Activated CD8-positive, alpha-beta T cell treated with anti-CD3 and anti-CD28 coated beads for 36 hours (primary cell): ENCODE measurements around the gene AFAP1L2. TPM values are rescaled to one million over a fixed set of nuclear protein-coding genes. Genes with fewer than 3 reads are reported as not detected.

Source experiments
- ATAC-seq: fragments of 200-7000 bp; cut with Tn5 transposase; one replicate; pipeline ENCODE4 v1.10.0; 2021; ENCODE audit warnings: mild to moderate bottlenecking, moderate library complexity
- CTCF ChIA-PET: fragments of 350-600 bp; sonication (Branson Sonifier 250); formaldehyde crosslinking; loops from one replicate; lab custom pipeline; 2021; ENCODE audit warnings: antibody characterized with exemption; lab: Charles Lee
- POLR2A ChIA-PET: fragments of 350-600 bp; sonication (Branson Sonifier 250); formaldehyde crosslinking; loops from one replicate; lab custom pipeline; 2021; ENCODE audit warnings: antibody characterized with exemption; lab: Charles Lee
- DNase-seq: peaks from one replicate; pipeline ENCODE4 v3.0.0-alpha.2; 2020
- H3K27ac Mint-ChIP-seq: one replicate; pipeline ENCODE4 v1.8.0; 2021; ENCODE audit warnings: mild to moderate bottlenecking, mixed read lengths
- H3K27me3 Mint-ChIP-seq: one replicate; pipeline ENCODE4 v1.8.0; 2021; ENCODE audit warnings: mixed read lengths
- H3K36me3 Mint-ChIP-seq: one replicate; pipeline ENCODE4 v1.8.0; 2021; ENCODE audit warnings: low read depth, mixed read lengths
- H3K4me1 Mint-ChIP-seq: one replicate; pipeline ENCODE4 v1.8.0; 2021; ENCODE audit warnings: low read depth, mixed read lengths
- H3K4me3 Mint-ChIP-seq: one replicate; pipeline ENCODE4 v1.8.0; 2021; ENCODE audit warnings: mild to moderate bottlenecking, moderate library complexity, mixed read lengths
- H3K9me3 Mint-ChIP-seq: one replicate; pipeline ENCODE4 v1.8.0; 2021; ENCODE audit warnings: mixed read lengths
- CTCF ChIP-seq: fragments of 200-600 bp; IDR thresholded peaks from one replicate; pipeline ENCODE4 v1.8.0; 2022; ENCODE audit warnings: antibody characterized with exemption, mild to moderate bottlenecking
- intact Hi-C: fragments of 100-400 bp; cut with micrococcal nuclease; formaldehyde crosslinking; loops from one replicate; pipeline ENCODE4 v1.10.0; 2022
- total RNA-seq, 2 experiments: library from RNA; stranded (reverse); gene quantifications; one replicate each; pipeline ENCODE4 v1.2.3, GENCODE V29; 2021

The AFAP1L2 gene
- total RNA-seq, 2 experiments from 2014 or later = 4.9 to 6.3 TPM

- ChIA-PET POLR2A (interaction anchor here (1.3 kb wide), 1 partner anchor 9 kb away, joined by 3 read pairs; no protein-coding TSS in a partner anchor), CTCF (interaction anchor here (0.9 to 2.7 kb wide), 4 partner anchors 12 to 388 kb away, joined by 3 to 22 read pairs (median 4); no protein-coding TSS in a partner anchor)
- no peak overlapping the region for H3K27ac Mint-ChIP-seq
- peak; percentile 34 for ATAC-seq
- no peak for TF ChIP-seq CTCF
- no peak for DNase-seq
- peaks cover 56% of the 10 kb centered on the region for H3K27me3 Mint-ChIP-seq
- intact Hi-C loops = no loop called here
- H3K4me3 Mint-ChIP-seq = no peak overlapping the region
- peaks cover 18% of the 10 kb centered on the region for H3K4me1 Mint-ChIP-seq
- H3K9me3 Mint-ChIP-seq = no peaks in the 10 kb centered on the region
- no peaks in the 10 kb centered on the region for H3K36me3 Mint-ChIP-seq
Measured at GRCh38 chr10:114397651-114398145, 6.6 kb downstream of the AFAP1L2 start.

- H3K4me3 Mint-ChIP-seq = no peak overlapping the region
- peaks cover 46% of the 10 kb centered on the region for H3K27me3 Mint-ChIP-seq
- POLR2A ChIA-PET = no interaction called here
Measured at GRCh38 chr10:114396464-114396863, 7.8 kb downstream of the AFAP1L2 start.

GRCh38 chr10:114395366-114396022 lies 8.8 kb downstream of the AFAP1L2 start:
- Mint-ChIP-seq H3K9me3 (no peaks in the 10 kb centered on the region), H3K36me3 (no peaks in the 10 kb centered on the region), H3K4me3 (no peak overlapping the region), H3K27me3 (peaks cover 40% of the 10 kb centered on the region), H3K4me1 (peaks cover 17% of the 10 kb centered on the region), H3K27ac (no peak overlapping the region)
- no peak for TF ChIP-seq CTCF
- CTCF ChIA-PET = interaction anchor here (1.1 kb wide), 1 partner anchor 92 kb away, joined by 4 read pairs; no protein-coding TSS in a partner anchor
- POLR2A ChIA-PET = no interaction called here
- DNase-seq (peak; percentile 27), ATAC-seq (peak; percentile 51)
- intact Hi-C loops = no loop called here

More at GRCh38 chr10:114396464-114396863, 7.8 kb downstream of the AFAP1L2 start:
- intact Hi-C loops = no loop called here
- CTCF ChIA-PET = interaction anchor here (2.7 kb wide), 1 partner anchor 93 kb away, joined by 22 read pairs; no protein-coding TSS in a partner anchor
- Mint-ChIP-seq H3K4me1 (peaks cover 17% of the 10 kb centered on the region), H3K27ac (no peak overlapping the region), H3K36me3 (no peaks in the 10 kb centered on the region), H3K9me3 (no peaks in the 10 kb centered on the region)
- TF ChIP-seq CTCF = no peak
- ATAC-seq (no peak), DNase-seq (no peak)

- DNase-seq = no peak
- ChIA-PET POLR2A (interaction anchor here (0.5 kb wide), 1 partner anchor 22 kb away, joined by 3 read pairs; no protein-coding TSS in a partner anchor), CTCF (no interaction called here)
- no peak overlapping the region for H3K27ac Mint-ChIP-seq
- ATAC-seq = no peak
- intact Hi-C loops = no loop called here
- peaks cover 37% of the 10 kb centered on the region for H3K27me3 Mint-ChIP-seq
- no peaks in the 10 kb centered on the region for H3K9me3 Mint-ChIP-seq
- H3K36me3 Mint-ChIP-seq = no peaks in the 10 kb centered on the region
- no peak overlapping the region for H3K4me3 Mint-ChIP-seq
- no peak for TF ChIP-seq CTCF
- peaks cover 17% of the 10 kb centered on the region for H3K4me1 Mint-ChIP-seq
Measured at GRCh38 chr10:114394531-114394930, 9.8 kb downstream of the AFAP1L2 start.

GRCh38 chr10:114393886-114394285 lies 10.4 kb downstream of the AFAP1L2 start:
- no peak overlapping the region for H3K27ac Mint-ChIP-seq
- DNase-seq (no peak), ATAC-seq (no peak)
- no peak overlapping the region for H3K4me3 Mint-ChIP-seq
- peaks cover 21% of the 10 kb centered on the region for H3K4me1 Mint-ChIP-seq
- CTCF ChIA-PET = no interaction called here
- H3K9me3 Mint-ChIP-seq = peaks cover 1% of the 10 kb centered on the region
- intact Hi-C loops = no loop called here
- TF ChIP-seq CTCF = no peak
- POLR2A ChIA-PET = interaction anchor here (0.5 kb wide), 1 partner anchor 22 kb away, joined by 3 read pairs; no protein-coding TSS in a partner anchor
- H3K27me3 Mint-ChIP-seq = peaks cover 32% of the 10 kb centered on the region
- H3K36me3 Mint-ChIP-seq = no peaks in the 10 kb centered on the region
